K562 (cell line): Measurements from ENCODE around the gene CTIF. TPM values are rescaled to one million over a fixed set of nuclear protein-coding genes. Genes with fewer than 3 reads are reported as not detected.
A peak's percentile ranks its signal among the peaks of the same experiment; 100 is the strongest.

Source experiments
- ARID4B ChIP-seq: sonication (generic); formaldehyde crosslinking; IDR thresholded peaks from 2 replicates; pipeline ENCODE4 v1.8.0; 2022; ENCODE audit warnings: mild to moderate bottlenecking, missing genetic modification reagents
- CBFA2T3 ChIP-seq: fragments of 450-650 bp; IDR thresholded peaks from 2 replicates; pipeline ENCODE4 v1.6.1; 2017
- FOXK2 ChIP-seq, 2 experiments: fragments of 450-650 bp; IDR thresholded peaks in 1 of 2; conservative IDR thresholded peaks in 1 of 2; 2 replicates each; pipeline ENCODE4 v1.6.1; 2016; ENCODE audit warnings: low read depth in 2 of 2, mild to moderate bottlenecking in 1 of 2
- HMBOX1 ChIP-seq: sonication (generic); IDR thresholded peaks from 2 replicates; pipeline ENCODE4 v1.6.1; 2016
- MAZ ChIP-seq, 2 experiments: fragments of 450-650 bp in 1 of 2; sonication (generic) in 1 of 2; formaldehyde crosslinking; IDR thresholded peaks in 1 of 2; conservative IDR thresholded peaks in 1 of 2; 2 replicates each; pipeline versions ENCODE4 v1.4.0 to v1.5.0; 2020; ENCODE audit warnings: mild to moderate bottlenecking in 1 of 2, missing genetic modification reagents in 1 of 2
- NONO ChIP-seq, 2 experiments: fragments of 200-400 bp in 1 of 2; fragments of 450-650 bp in 1 of 2; formaldehyde crosslinking in 1 of 2; IDR thresholded peaks; 2 replicates each; pipeline ENCODE4 v1.6.1; 2017; ENCODE audit warnings: low read depth in 2 of 2, mild to moderate bottlenecking in 2 of 2, moderate library complexity in 2 of 2, low read length in 1 of 2
- SRSF7 ChIP-seq: fragments of 200-400 bp; formaldehyde crosslinking; optimal IDR thresholded peaks from 2 replicates; pipeline ENCODE3; 2017; ENCODE audit warnings: mild to moderate bottlenecking, low read depth, low read length
- YY1 ChIP-seq, 3 experiments: IDR thresholded peaks; 2 replicates each; pipeline ENCODE4 v1.6.1; 2011; ENCODE audit warnings: low read length in 2 of 3, mild to moderate bottlenecking in 2 of 3, moderate library complexity in 2 of 3, borderline replicate concordance in 1 of 3, control low read depth in 1 of 3, low read depth in 1 of 3; ENCODE audit not compliant: insufficient read depth in 3 of 3, insufficient replicate concordance in 2 of 3, control insufficient read depth in 1 of 3, insufficient read length in 1 of 3; ENCODE audit errors: extremely low read depth in 1 of 3
- ZNF639 ChIP-seq, 2 experiments: fragments of 200-800 bp in 1 of 2; sonication (Bioruptor generic) in 1 of 2; sonication (generic) in 1 of 2; formaldehyde crosslinking in 1 of 2; IDR thresholded peaks in 1 of 2; conservative IDR thresholded peaks in 1 of 2; 2 replicates each; pipeline versions ENCODE4 v1.5.0 to v1.6.1; 2016 to 2020; ENCODE audit warnings: missing compliant biosample characterization in 1 of 2, missing genetic modification characterization in 1 of 2, missing genetic modification reagents in 1 of 2
- polyA plus RNA-seq, 8 experiments: library from polyadenylated mRNA; depleted of rRNA in 4 of 8; stranded (reverse) in 5 of 8; unstranded in 3 of 8; fragments of >200 nt; fragmentation: Nextera tagmentation in 2 of 8; fragmentation: Illumina TruSeq in 1 of 8; extraction: Ambion mirVana in 2 of 8; extraction: Trizol in 1 of 8; gene quantifications; 2 replicates each; pipeline versions ENCODE4 v1.2.1 to v1.2.3, GENCODE V29; 2011 to 2014; ENCODE audit warnings: inconsistent platforms in 1 of 8, missing spikeins in 1 of 8
- total RNA-seq, 7 experiments: library from RNA; depleted of rRNA in 6 of 7; stranded (reverse); fragments of >200 nt in 6 of 7; fragmentation: Illumina TruSeq in 2 of 7; extraction: Trizol in 2 of 7; gene quantifications; 2 replicates each; pipeline versions ENCODE4 v1.2.1 to v1.2.3, GENCODE V29; 2011 to 2021; ENCODE audit warnings: low replicate concordance in 1 of 7

The CTIF gene
- total and polyA plus RNA-seq, 9 of the 15 experiments (the other 6 are each of a cell fraction or from before 2014, with no cell fraction given), result 0.17 to 11.5 (median 2.2) TPM

- 0 out of 2 replicates have a peak, but pooled peaks have one; percentile 43 for TF ChIP-seq ARID4B
- peak; percentile 26; the same call in 1 of the 2 replicates for TF ChIP-seq CBFA2T3
- TF ChIP-seq NONO (IDR thresholded peaks at IDR 0.05; ENCODE audit: low read depth in 2 of 2, low read length in 1 of 2), result 0 out of 4 replicates have a peak, but pooled peaks of 1 of the 2 experiments have one; percentile 65
- TF ChIP-seq FOXK2 (conservative IDR thresholded peaks at IDR 0.05 in 1 of 2, IDR thresholded peaks at IDR 0.05 in 1 of 2; ENCODE audit: low read depth in 2 of 2), result peak in 1 of 2 experiments; percentile 87; a peak in 2 of 4 replicates
- no peak for TF ChIP-seq SRSF7
- peak in 1 of 3 experiments; percentile 36 for TF ChIP-seq YY1 (IDR thresholded peaks at IDR 0.05; ENCODE audit: borderline replicate concordance in 1 of 3, control insufficient read depth in 1 of 3, extremely low read depth in 1 of 3, insufficient read depth in 3 of 3, insufficient read length in 1 of 3, insufficient replicate concordance in 2 of 3, low read depth in 1 of 3, low read length in 2 of 3)
- 0 out of 4 replicates have a peak, but pooled peaks of 1 of the 2 experiments have one; percentile 25 for TF ChIP-seq ZNF639 (CRISPR knock-in tag; conservative IDR thresholded peaks at IDR 0.05 in 1 of 2, IDR thresholded peaks at IDR 0.05 in 1 of 2)
- 0 out of 4 replicates have a peak, but pooled peaks of 1 of the 2 experiments have one; percentile 28 for TF ChIP-seq MAZ (CRISPR knock-in tag; conservative IDR thresholded peaks at IDR 0.05 in 1 of 2, IDR thresholded peaks at IDR 0.05 in 1 of 2)
- 0 out of 2 replicates have a peak, but pooled peaks have one; percentile 30 for TF ChIP-seq HMBOX1
Observed at GRCh38 chr18:48813833-48814489, 275.1 kb downstream of the CTIF start (continued).
